ENCODE data around the gene ELMO1.

DNA sequence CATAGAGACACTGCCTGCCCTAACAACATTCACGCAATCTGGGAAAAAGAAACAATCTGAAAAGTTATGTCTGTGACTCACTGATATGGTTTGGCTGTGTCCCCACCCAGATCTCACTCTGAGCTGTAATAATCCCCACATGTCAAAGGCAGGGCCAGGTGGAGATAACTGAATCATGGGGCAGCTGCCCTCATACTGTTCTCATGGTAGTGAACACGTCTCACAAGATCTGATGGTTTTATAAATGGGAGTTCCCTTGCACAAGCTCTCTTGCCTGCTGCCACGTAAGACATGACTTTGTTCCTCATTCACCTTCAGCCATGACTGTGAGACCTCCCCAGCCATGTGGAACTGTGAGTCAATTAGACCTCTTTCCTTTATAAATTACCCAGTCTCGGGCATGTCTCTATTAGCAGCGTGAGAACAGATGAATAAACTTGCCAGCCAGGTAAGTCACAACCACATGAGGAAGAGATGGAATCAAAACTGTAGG, 382.8 kb downstream of the ELMO1 start:
- no peak for TF ChIP-seq CTCF (conservative IDR thresholded peaks at IDR 0.05; ENCODE audit: low read depth in 2 of 2)
- TF ChIP-seq REST (IDR thresholded peaks at IDR 0.05; ENCODE audit: unreplicated experiment) = no peak
- no peak for TF ChIP-seq EZH2 (IDR thresholded peaks at IDR 0.05; ENCODE audit: low read depth, unreplicated experiment)
- TF ChIP-seq ZNF331 (CRISPR knock-in tag; IDR thresholded peaks at IDR 0.05; ENCODE audit: low read depth) = no peak
- TF ChIP-seq POLR2AphosphoS5 (IDR thresholded peaks at IDR 0.05; ENCODE audit: low read depth) = no peak
- no peak for TF ChIP-seq JUNB (IDR thresholded peaks at IDR 0.05; ENCODE audit: unreplicated experiment)
- no peak for TF ChIP-seq EZH2phosphoT487 (IDR thresholded peaks at IDR 0.05; ENCODE audit: unreplicated experiment)

Measured in GM23338 (cell line).